H1 (cell line): ENCODE results near the gene PPA1. TPM values are rescaled to one million over a fixed set of nuclear protein-coding genes. Genes with fewer than 3 reads are reported as not detected.

Experiments
- CTCF ChIA-PET: fragments of 300-600 bp; sonication (Branson Sonifier 250); formaldehyde crosslinking; loops from one replicate; lab custom pipeline; 2021; ENCODE audit not compliant: partially characterized antibody; lab: Charles Lee
- POLR2A ChIA-PET: fragments of 300-600 bp; sonication (Branson Sonifier 250); formaldehyde crosslinking; loops from one replicate; lab custom pipeline; 2021; ENCODE audit warnings: inconsistent platforms; ENCODE audit not compliant: partially characterized antibody; lab: Charles Lee
- DNase-seq, 2 experiments: peaks; one replicate each; pipeline versions ENCODE4 v3.0.0 to v3.0.0-alpha.2; 2010 to 2022; ENCODE audit warnings: low spot score in 2 of 2, low read depth in 1 of 2, mixed read lengths in 1 of 2
- FAIRE-seq: peaks from 2 replicates; lab custom pipeline; 2011; peaks lifted over from hg19 to GRCh38; lab: Jason Lieb, UNC
- H2AFZ ChIP-seq: 2 replicates; pipeline ENCODE4 v1.8.1; 2012; ENCODE audit warnings: low read length, inconsistent platforms
- H2AK5ac ChIP-seq: 2 replicates; pipeline ENCODE4 v1.6.1; 2013; ENCODE audit warnings: low read depth, low read length
- H2BK120ac ChIP-seq: replicated peaks from 2 replicates; pipeline ENCODE3; 2013; ENCODE audit warnings: low read depth, low read length, inconsistent platforms
- H2BK12ac ChIP-seq: 2 replicates; pipeline ENCODE4 v1.6.1; 2013; ENCODE audit warnings: low read depth, low read length
- H2BK15ac ChIP-seq: 2 replicates; pipeline ENCODE4 v1.6.1; 2013; ENCODE audit warnings: low read length
- H2BK20ac ChIP-seq: 2 replicates; pipeline ENCODE4 v1.6.1; 2013; ENCODE audit warnings: low read length
- H2BK5ac ChIP-seq: 2 replicates; pipeline ENCODE4 v1.6.1; 2013; ENCODE audit warnings: low read depth, low read length
- H3K14ac ChIP-seq: 2 replicates; pipeline ENCODE4 v1.6.1; 2013; ENCODE audit warnings: inconsistent platforms; ENCODE audit not compliant: insufficient read length
- H3K18ac ChIP-seq: 2 replicates; pipeline ENCODE4 v1.6.1; 2013; ENCODE audit warnings: low read length; ENCODE audit errors: extremely low read depth
- H3K23ac ChIP-seq: 2 replicates; pipeline ENCODE4 v1.6.1; 2013; ENCODE audit warnings: inconsistent platforms; ENCODE audit not compliant: insufficient read length
- H3K23me2 ChIP-seq: 2 replicates; pipeline ENCODE4 v1.6.1; 2013; ENCODE audit warnings: low read depth, low read length
- H3K27ac ChIP-seq: 2 replicates; pipeline ENCODE4 v1.6.1; 2011; ENCODE audit warnings: low read depth, low read length, inconsistent platforms
- H3K27me3 ChIP-seq, 4 experiments: replicated peaks in 1 of 4; 1 replicate in 1 of 4; 2 replicates in 3 of 4; pipeline versions ENCODE4 v1.6.1 to v1.8.1; 2011 to 2013; ENCODE audit warnings: low read length in 3 of 4, mild to moderate bottlenecking in 3 of 4, inconsistent platforms in 2 of 4, mixed read lengths in 2 of 4, moderate library complexity in 1 of 4; ENCODE audit not compliant: control insufficient read depth in 3 of 4, insufficient read depth in 3 of 4; ENCODE audit errors: extremely low read depth in 1 of 4
- H3K36me3 ChIP-seq, 4 experiments: 2 replicates each; pipeline versions ENCODE4 v1.6.1 to v1.8.1; 2011 to 2013; ENCODE audit warnings: mild to moderate bottlenecking in 4 of 4, low read length in 3 of 4, moderate library complexity in 2 of 4, control low read depth in 1 of 4, inconsistent platforms in 1 of 4; ENCODE audit not compliant: insufficient read depth in 4 of 4, control insufficient read depth in 2 of 4
- H3K4ac ChIP-seq: replicated peaks from 2 replicates; pipeline ENCODE3; 2013; ENCODE audit warnings: low read length, low read depth, mixed read lengths, inconsistent platforms; ENCODE audit not compliant: insufficient read length
- H3K4me1 ChIP-seq, 4 experiments: replicated peaks in 1 of 4; 1 replicate in 1 of 4; 2 replicates in 3 of 4; pipeline versions ENCODE4 v1.6.1 to v1.8.1; 2011 to 2013; ENCODE audit warnings: low read length in 3 of 4, inconsistent platforms in 2 of 4, mixed read lengths in 1 of 4; ENCODE audit not compliant: insufficient read depth in 4 of 4, control insufficient read depth in 3 of 4
- H3K4me2 ChIP-seq, 2 experiments: 2 replicates each; pipeline versions ENCODE4 v1.6.1 to v1.8.1; 2011 to 2013; ENCODE audit warnings: low read depth in 2 of 2, low read length in 2 of 2, control low read depth in 1 of 2, inconsistent platforms in 1 of 2, mild to moderate bottlenecking in 1 of 2; ENCODE audit not compliant: insufficient read depth in 1 of 2
- H3K4me3 ChIP-seq, 4 experiments: fragments of 200-600, 300-600 bp in 1 of 4; sonication (generic), shearing (Covaris generic), sonication (Bioruptor Twin) in 1 of 4; 2 replicates each; pipeline versions ENCODE4 v1.5.1 to v1.8.1; 2011 to 2016; ENCODE audit warnings: low read length in 4 of 4, low read depth in 3 of 4, control low read depth in 2 of 4, inconsistent platforms in 2 of 4, mild to moderate bottlenecking in 2 of 4, mixed read lengths in 1 of 4, moderate library complexity in 1 of 4; ENCODE audit not compliant: insufficient read depth in 2 of 4; ENCODE audit errors: extremely low read depth in 1 of 4
- H3K56ac ChIP-seq: replicated peaks from 2 replicates; pipeline ENCODE3; 2013; ENCODE audit warnings: low read depth, mild to moderate bottlenecking, mixed read lengths, low read length, inconsistent platforms; ENCODE audit not compliant: insufficient read length
- H3K79me1 ChIP-seq: 2 replicates; pipeline ENCODE4 v1.6.1; 2013; ENCODE audit warnings: low read depth, low read length, control low read depth
- H3K79me2 ChIP-seq, 2 experiments: 2 replicates each; pipeline versions ENCODE4 v1.6.1 to v1.8.1; 2012 to 2013; ENCODE audit warnings: low read length in 2 of 2, mild to moderate bottlenecking in 2 of 2, inconsistent platforms in 1 of 2; ENCODE audit not compliant: insufficient read depth in 2 of 2, control insufficient read depth in 1 of 2
- H3K9ac ChIP-seq, 4 experiments: replicated peaks in 1 of 4; 1 replicate in 1 of 4; 2 replicates in 3 of 4; pipeline versions ENCODE4 v1.6.1 to v1.8.1; 2011 to 2013; ENCODE audit warnings: low read depth in 3 of 4, low read length in 3 of 4, control low read depth in 2 of 4, mild to moderate bottlenecking in 2 of 4, moderate library complexity in 2 of 4, inconsistent platforms in 1 of 4; ENCODE audit errors: extremely low read depth in 1 of 4
- H3K9me3 ChIP-seq, 2 experiments: 2 replicates each; pipeline versions ENCODE4 v1.6.1 to v1.8.1; 2012 to 2013; ENCODE audit warnings: mild to moderate bottlenecking in 2 of 2, moderate library complexity in 2 of 2, control low read depth in 1 of 2, inconsistent platforms in 1 of 2, low read depth in 1 of 2, low read length in 1 of 2, mixed read lengths in 1 of 2; ENCODE audit not compliant: insufficient read depth in 2 of 2
- H4K20me1 ChIP-seq, 2 experiments: replicated peaks in 1 of 2; 2 replicates each; pipeline versions ENCODE3 to v1.8.1; 2011 to 2013; ENCODE audit warnings: inconsistent platforms in 2 of 2, low read length in 2 of 2, mild to moderate bottlenecking in 1 of 2; ENCODE audit not compliant: insufficient read depth in 2 of 2, control insufficient read depth in 1 of 2
- H4K5ac ChIP-seq: 2 replicates; pipeline ENCODE4 v1.6.1; 2013; ENCODE audit warnings: low read length, low read depth, mixed read lengths, inconsistent platforms; ENCODE audit not compliant: insufficient read length
- H4K8ac ChIP-seq: 2 replicates; pipeline ENCODE4 v1.8.0; 2013; ENCODE audit warnings: mild to moderate bottlenecking, moderate library complexity, low read length, inconsistent platforms; ENCODE audit not compliant: insufficient read depth; ENCODE audit errors: extremely low read depth
- H4K91ac ChIP-seq: replicated peaks from 2 replicates; pipeline ENCODE3; 2013; ENCODE audit warnings: low read length, mixed read lengths, inconsistent platforms; ENCODE audit not compliant: insufficient read length
- CBX8 ChIP-seq: fragments of 300-800, 300-1000 bp; sonication (generic); IDR thresholded peaks from 2 replicates; pipeline ENCODE4 v1.7.1; 2016; ENCODE audit warnings: low read depth, low read length, borderline replicate concordance
- CREB1 ChIP-seq: IDR thresholded peaks from 2 replicates; pipeline ENCODE4 v1.6.1; 2012; ENCODE audit warnings: inconsistent platforms
- E2F6 ChIP-seq: IDR thresholded peaks from 2 replicates; pipeline ENCODE4 v1.6.1; 2012; ENCODE audit warnings: inconsistent platforms
- EP300 ChIP-seq, 2 experiments: IDR thresholded peaks; 1 replicate in 1 of 2; 2 replicates in 1 of 2; pipeline ENCODE4 v1.6.1; 2011 to 2012; ENCODE audit warnings: low read depth in 2 of 2, low read length in 2 of 2, mild to moderate bottlenecking in 2 of 2, borderline replicate concordance in 1 of 2, inconsistent platforms in 1 of 2, moderate library complexity in 1 of 2
- JUN ChIP-seq: IDR thresholded peaks from 2 replicates; pipeline ENCODE4 v1.6.1; 2011; ENCODE audit warnings: low read depth, mild to moderate bottlenecking, improper control_type of control experiment, low read length
- POLR2AphosphoS5 ChIP-seq: IDR thresholded peaks from 2 replicates; pipeline ENCODE4 v1.6.1; 2011; ENCODE audit warnings: low read depth, low read length
- RXRA ChIP-seq: IDR thresholded peaks from 2 replicates; pipeline ENCODE4 v1.6.1; 2011; ENCODE audit warnings: low read depth, mild to moderate bottlenecking, low read length, moderate library complexity; ENCODE audit not compliant: insufficient read depth
- SAP30 ChIP-seq: fragments of 300-600 bp; sonication (generic); IDR thresholded peaks from 2 replicates; pipeline ENCODE4 v1.7.1; 2012; ENCODE audit warnings: low read length, moderate library complexity, mild to moderate bottlenecking, inconsistent platforms; ENCODE audit not compliant: insufficient read depth, insufficient replicate concordance
- TAF1 ChIP-seq: IDR thresholded peaks from 2 replicates; pipeline ENCODE4 v1.6.1; 2011; ENCODE audit warnings: mild to moderate bottlenecking, low read depth, low read length
- WGBS, 2 experiments: shearing (Covaris generic) in 1 of 2; methylation state at CpG; one replicate each; pipeline versions ENCODE4 v1.1.6 to v1.1.7; 2013 to 2015; ENCODE audit warnings: low lambda C conversion rate in 2 of 2, mixed read lengths in 2 of 2, inconsistent platforms in 1 of 2, low coverage in 1 of 2, missing lambda C conversion rate in 1 of 2; ENCODE audit not compliant: insufficient replicate concordance in 2 of 2, insufficient coverage in 1 of 2, insufficient read length in 1 of 2; ENCODE audit errors: extremely low coverage in 1 of 2, missing lambda C conversion rate in 1 of 2; 5-methylcytosine and 5-hydroxymethylcytosine counted together
- polyA plus RNA-seq, 7 experiments: library from polyadenylated mRNA; depleted of rRNA in 3 of 7; stranded (reverse) in 5 of 7; unstranded in 2 of 7; fragments of >200 nt in 5 of 7; fragments of 200-250 nt in 2 of 7; gene quantifications; 1 replicate in 5 of 7; 2 replicates in 1 of 7; 4 replicates in 1 of 7; pipeline versions ENCODE4 v1.2.1 to v1.2.3, GENCODE V29; 2011 to 2013; ENCODE audit warnings: missing spikeins in 2 of 7, mixed read lengths in 2 of 7
- total RNA-seq: library from RNA; stranded (reverse); fragmentation: NEBNext Ultra II Directional; extraction: Animal tissue kit (Norgen Biotek cat#: 25700); gene quantifications from 2 replicates; pipeline ENCODE4 v1.2.1, GENCODE V29; 2021

The PPA1 gene
- total and polyA plus RNA-seq, 2 of the 8 experiments (the other 6 are each of a cell fraction or from before 2014, with no cell fraction given), result 77.0 to 191 TPM

DNA sequence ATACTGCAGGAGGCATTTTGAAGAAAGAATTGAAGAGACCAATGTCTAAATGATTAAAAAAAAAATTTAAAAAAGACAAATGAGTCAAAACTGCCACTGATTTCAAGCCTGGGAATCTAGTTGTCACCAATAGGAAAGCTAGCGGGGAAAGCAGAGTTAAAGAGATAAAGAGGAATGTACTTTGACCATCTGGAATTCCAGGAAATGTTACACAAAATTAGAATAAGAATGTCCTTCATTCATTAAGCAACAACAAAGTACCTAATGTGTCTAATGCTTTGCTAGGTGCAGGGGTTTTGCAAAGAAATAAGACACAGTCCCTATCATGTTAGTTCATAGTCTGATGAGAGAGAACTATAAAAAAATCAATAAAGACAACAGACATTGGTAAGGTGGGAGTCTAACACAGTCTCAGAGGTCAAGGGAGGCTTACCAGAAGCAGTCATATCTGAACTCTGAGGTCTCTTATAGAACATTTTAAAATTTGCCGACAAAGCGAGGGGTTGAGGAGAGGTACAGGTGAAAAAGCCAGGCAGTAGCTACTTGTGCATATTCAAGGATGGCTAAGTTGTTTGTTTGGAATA is 77.9 kb downstream of the PPA1 start:
- CTCF ChIA-PET, result interaction anchor here (0.7 to 1.0 kb wide), 2 partner anchors 39 to 66 kb away, joined by 3 to 5 read pairs; no protein-coding TSS in a partner anchor
- H3K36me3 ChIP-seq, result peaks cover 10 to 69% (median 35%) of the 10 kb centered on the region in 4 experiments; a peak in 7 of 8 replicates
- no peaks in the 10 kb centered on the region for H3K79me1 ChIP-seq
- no peak overlapping the region for H3K14ac ChIP-seq
- H3K9me3 ChIP-seq, result no peaks in the 10 kb centered on the region
- no peak overlapping the region for H2BK12ac ChIP-seq
- no peak overlapping the region for H3K4me3 ChIP-seq
- no peak overlapping the region for H3K4me2 ChIP-seq
- H2AFZ ChIP-seq, result no peak overlapping the region
- peaks cover 0 to 5% of the 10 kb centered on the region in 2 experiments; a peak in 1 of 4 replicates for H3K79me2 ChIP-seq
- TF ChIP-seq RXRA, result no peak
- no peak for TF ChIP-seq TAF1
- no peak for TF ChIP-seq CBX8
- no peak for TF ChIP-seq JUN
- TF ChIP-seq POLR2AphosphoS5, result no peak
- no peak for TF ChIP-seq CREB1
- TF ChIP-seq SAP30, result no peak
- no peak for TF ChIP-seq E2F6
- TF ChIP-seq EP300 (IDR thresholded peaks at IDR 0.05; ENCODE audit: borderline replicate concordance in 1 of 2, low read depth in 2 of 2, low read length in 2 of 2), result no peak
- TF ChIP-seq, all 59 proteins: peak for 0
- Histone ChIP-seq H3K4ac (no peak overlapping the region), H3K23ac (no peak overlapping the region), H3K27ac (no peak overlapping the region), H3K18ac (no peak overlapping the region), H2AK5ac (no peak overlapping the region), H3K23me2 (no peaks in the 10 kb centered on the region), H4K5ac (no peak overlapping the region), H4K20me1 (peaks cover 2 to 4% of the 10 kb centered on the region in 2 experiments), H3K27me3 (no peaks in the 10 kb centered on the region), H2BK15ac (no peak overlapping the region), H3K9ac (no peak overlapping the region), H3K4me1 (peaks cover 0 to 2% (median 0%) of the 10 kb centered on the region in 4 experiments; a peak in 1 of 7 replicates), H4K91ac (no peak overlapping the region), H2BK20ac (no peak overlapping the region), H2BK120ac (no peak overlapping the region), H2BK5ac (no peak overlapping the region), H3K56ac (no peak overlapping the region), H4K8ac (no peak overlapping the region)
- POLR2A ChIA-PET, result interaction anchor here (0.7 kb wide), 1 partner anchor 9 kb away, joined by 4 read pairs; the partner anchor contains the start of gene TYSND1
- FAIRE-seq, result no peak
- WGBS, 2 experiments, result 54% methylated on average over 3 of the region's 3 CpGs; no CpG with 5 or more reads in 1 of the 2 experiments
- DNase-seq, result no peak
